GM23248 (cell line): ENCODE measurements around the gene CAMTA1. TPM values are rescaled to one million over a fixed set of nuclear protein-coding genes. Genes with fewer than 3 reads are reported as not detected.

ENCODE experiments used
- DNase-seq: peaks from one replicate; pipeline ENCODE4 v3.0.0-alpha.2; 2015
- H2AFZ ChIP-seq: fragments of 200-600 bp; sonication (generic); 2 replicates; pipeline ENCODE4 v1.6.1; 2016; ENCODE audit warnings: antibody characterized with exemption
- H3F3A ChIP-seq: fragments of 200-600 bp; sonication (generic); 2 replicates; pipeline ENCODE4 v1.6.1; 2016; ENCODE audit warnings: mild to moderate bottlenecking, antibody characterized with exemption, mixed run types; ENCODE audit not compliant: insufficient read depth
- H3K27ac ChIP-seq: fragments of 200-600 bp; sonication (generic); 2 replicates; pipeline ENCODE4 v1.5.1; 2016; ENCODE audit warnings: mild to moderate bottlenecking
- H3K27me3 ChIP-seq: fragments of 200-600 bp; sonication (generic); replicated peaks from 2 replicates; pipeline ENCODE4 v1.6.1; 2016; ENCODE audit warnings: mild to moderate bottlenecking; ENCODE audit not compliant: insufficient read depth
- H3K36me3 ChIP-seq: fragments of 200-600 bp; sonication (generic); 2 replicates; pipeline ENCODE4 v1.6.1; 2016; ENCODE audit warnings: low read depth, mild to moderate bottlenecking
- H3K4me1 ChIP-seq: fragments of 200-600 bp; sonication (generic); 2 replicates; pipeline ENCODE4 v1.6.1; 2016; ENCODE audit warnings: mild to moderate bottlenecking; ENCODE audit not compliant: insufficient read depth
- H3K4me2 ChIP-seq: fragments of 200-600 bp; sonication (generic); one replicate; pipeline ENCODE4 v1.6.1; 2016; ENCODE audit warnings: mild to moderate bottlenecking; ENCODE audit not compliant: unreplicated experiment
- H3K4me3 ChIP-seq: fragments of 200-600 bp; sonication (generic); 2 replicates; pipeline ENCODE4 v1.5.1; 2016; ENCODE audit warnings: mild to moderate bottlenecking
- H3K79me2 ChIP-seq: fragments of 200-600 bp; sonication (generic); 2 replicates; pipeline ENCODE4 v1.6.1; 2016; ENCODE audit warnings: mild to moderate bottlenecking; ENCODE audit not compliant: insufficient read depth
- H3K9ac ChIP-seq: fragments of 200-600 bp; sonication (generic); 2 replicates; pipeline ENCODE4 v1.6.1; 2016; ENCODE audit warnings: mild to moderate bottlenecking
- H3K9me2 ChIP-seq: fragments of 200-600 bp; sonication (generic); 2 replicates; pipeline ENCODE4 v1.6.1; 2016; ENCODE audit warnings: mixed run types, mild to moderate bottlenecking, moderate library complexity; ENCODE audit not compliant: insufficient read depth
- H3K9me3 ChIP-seq: fragments of 200-600 bp; sonication (generic); one replicate; pipeline ENCODE4 v1.6.1; 2017; ENCODE audit warnings: low read depth
- H4K20me1 ChIP-seq: fragments of 200-600 bp; sonication (generic); 2 replicates; pipeline ENCODE4 v1.6.0; 2016; ENCODE audit not compliant: insufficient read depth
- EZH2 ChIP-seq: fragments of 200-600 bp; sonication (generic); IDR thresholded peaks from 2 replicates; pipeline ENCODE4 v1.6.1; 2018; ENCODE audit warnings: antibody characterized with exemption, mild to moderate bottlenecking; ENCODE audit not compliant: insufficient read depth, poor library complexity, severe bottlenecking
- EZH2phosphoT487 ChIP-seq: fragments of 200-600 bp; sonication (generic); IDR thresholded peaks from 2 replicates; pipeline ENCODE4 v1.6.1; 2018; ENCODE audit warnings: antibody characterized with exemption, moderate library complexity, mild to moderate bottlenecking, low read depth; ENCODE audit not compliant: insufficient read depth
- WGBS, 2 experiments: methylation state at CpG; one replicate each; pipeline ENCODE4 v1.1.6; 2015 to 2017; ENCODE audit warnings: low lambda C conversion rate in 2 of 2, low coverage in 1 of 2; ENCODE audit errors: missing lambda C conversion rate in 2 of 2; 5-methylcytosine and 5-hydroxymethylcytosine counted together
- in situ Hi-C: fragments of 300-500 bp; cut with MboI; formaldehyde crosslinking; loops from 2 replicates; pipeline ENCODE4 v1.15.0; 2020
- polyA plus RNA-seq: library from polyadenylated mRNA; unstranded; fragments of >200 nt; fragmentation: Nextera tagmentation; extraction: Ambion mirVana; gene quantifications from 2 replicates; pipeline ENCODE4 v1.2.1, GENCODE V29; 2016
- total RNA-seq: library from RNA; depleted of rRNA; stranded (reverse); fragments of >200 nt; shearing (Covaris generic); gene quantifications from 2 replicates; pipeline ENCODE4 v1.2.3, GENCODE V29; 2014

The CAMTA1 gene
- total and polyA plus RNA-seq, 2 experiments from 2014 or later = 50.1 to 165 TPM

DNA sequence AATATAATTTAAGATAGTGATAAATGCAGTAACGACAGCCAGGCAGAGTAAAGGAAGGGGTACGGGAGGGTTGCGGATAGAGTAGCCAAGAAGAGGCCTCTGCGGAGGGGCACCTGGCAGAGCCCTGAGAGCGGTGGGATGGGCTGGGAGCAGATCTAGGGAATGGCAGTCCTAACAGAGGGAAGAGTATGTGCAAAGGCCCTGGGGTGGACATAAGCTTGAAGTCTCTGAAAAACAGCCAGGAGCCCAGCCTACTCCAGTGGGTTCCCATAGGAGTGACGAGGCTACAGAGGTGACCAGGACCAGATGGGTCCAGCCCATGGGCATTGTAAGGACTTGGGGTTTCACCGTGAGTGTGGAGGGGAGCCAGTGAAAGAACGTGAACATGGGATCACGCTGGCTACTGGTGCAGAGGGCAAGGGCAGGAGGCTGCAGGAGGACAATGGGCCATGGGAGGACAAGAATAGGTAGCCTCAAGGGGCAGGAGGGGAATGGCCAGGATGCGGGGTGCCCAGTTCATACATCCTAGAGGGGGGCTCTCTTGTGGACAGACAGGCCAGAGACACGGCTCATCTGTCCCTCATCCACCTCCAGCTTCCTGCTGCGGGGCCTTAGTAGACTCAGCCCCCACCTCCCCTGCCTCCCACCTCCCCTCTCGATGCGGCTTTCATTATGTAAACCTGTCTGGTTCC, 800.1 kb downstream of the CAMTA1 start:
- in situ Hi-C loops = no loop called here
- H3K4me2 ChIP-seq = no peak overlapping the region
- no peak overlapping the region for H3K27ac ChIP-seq

DNA sequence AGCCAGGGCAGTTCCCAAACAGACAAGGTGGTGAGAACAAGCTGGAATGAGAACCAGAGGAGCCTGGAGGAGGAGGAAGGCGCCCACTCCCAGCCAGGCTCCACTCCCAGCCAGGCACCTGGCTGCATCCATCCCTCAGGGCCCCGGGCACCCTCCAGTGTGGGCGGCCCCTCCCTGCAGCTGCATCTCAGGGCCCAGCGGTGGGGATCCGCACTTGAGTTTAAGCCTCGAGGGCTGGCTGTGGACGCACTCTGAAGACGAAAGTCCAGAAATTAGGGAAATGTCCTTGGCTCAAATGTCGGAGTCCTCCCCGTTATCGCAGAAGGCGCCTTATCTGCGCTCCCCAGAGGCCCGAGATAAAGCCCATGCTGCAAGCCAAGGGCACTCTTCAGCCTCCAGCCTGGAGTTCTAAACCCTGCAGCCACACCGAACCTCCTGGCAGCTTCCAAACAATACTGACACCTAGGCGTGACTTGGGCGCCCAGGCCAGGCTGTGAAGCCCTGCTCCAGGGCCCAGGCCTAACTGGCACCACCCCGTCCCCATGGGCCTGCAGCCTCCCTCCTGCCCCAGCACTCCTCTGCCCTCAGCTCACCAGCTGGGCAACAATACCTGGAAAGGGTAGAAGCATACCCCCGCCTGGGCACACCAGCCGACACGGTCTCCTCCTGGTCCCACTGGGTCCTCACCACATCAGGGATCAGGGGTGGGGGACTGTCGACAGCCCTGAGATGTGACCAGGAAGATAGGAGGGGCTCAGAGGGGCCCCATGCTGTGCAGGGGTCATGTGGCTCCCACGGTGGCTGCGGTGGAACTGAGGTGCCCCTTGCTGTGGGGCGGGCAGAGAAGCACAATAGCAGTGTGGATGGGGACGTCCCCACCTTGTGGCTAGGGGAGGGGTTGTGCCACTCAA, 801.0 kb downstream of the CAMTA1 start:
- Histone ChIP-seq H3K4me2 (no peak overlapping the region), H3K9me2 (no peaks in the 10 kb centered on the region), H4K20me1 (no peaks in the 10 kb centered on the region), H3K27me3 (no peaks in the 10 kb centered on the region), H3F3A (no peaks in the 10 kb centered on the region), H2AFZ (no peak overlapping the region), H3K27ac (no peak overlapping the region), H3K79me2 (no peaks in the 10 kb centered on the region), H3K9me3 (no peaks in the 10 kb centered on the region), H3K9ac (no peak overlapping the region), H3K4me1 (peaks cover 6% of the 10 kb centered on the region), H3K36me3 (no peaks in the 10 kb centered on the region), H3K4me3 (no peak overlapping the region)
- TF ChIP-seq EZH2 = no peak
- no peak for TF ChIP-seq EZH2phosphoT487
- in situ Hi-C loops = no loop called here
- 76 to 80% methylated on average over 26 of the region's 26 CpGs for WGBS, 2 experiments
- DNase-seq = no peak

More for the DNA sequence above, 800.1 kb downstream of the CAMTA1 start:
- no peak for DNase-seq
- Histone ChIP-seq H3K9me3 (no peaks in the 10 kb centered on the region), H3K4me1 (peaks cover 12% of the 10 kb centered on the region), H2AFZ (no peak overlapping the region), H3K27me3 (no peaks in the 10 kb centered on the region), H4K20me1 (no peaks in the 10 kb centered on the region), H3K79me2 (no peaks in the 10 kb centered on the region), H3K9ac (no peak overlapping the region), H3K36me3 (no peaks in the 10 kb centered on the region), H3K9me2 (no peaks in the 10 kb centered on the region), H3K4me3 (no peak overlapping the region), H3F3A (no peaks in the 10 kb centered on the region)
- TF ChIP-seq EZH2 (no peak), EZH2phosphoT487 (no peak)
- 76 to 77% methylated on average over 14 of the region's 14 CpGs for WGBS, 2 experiments

DNA sequence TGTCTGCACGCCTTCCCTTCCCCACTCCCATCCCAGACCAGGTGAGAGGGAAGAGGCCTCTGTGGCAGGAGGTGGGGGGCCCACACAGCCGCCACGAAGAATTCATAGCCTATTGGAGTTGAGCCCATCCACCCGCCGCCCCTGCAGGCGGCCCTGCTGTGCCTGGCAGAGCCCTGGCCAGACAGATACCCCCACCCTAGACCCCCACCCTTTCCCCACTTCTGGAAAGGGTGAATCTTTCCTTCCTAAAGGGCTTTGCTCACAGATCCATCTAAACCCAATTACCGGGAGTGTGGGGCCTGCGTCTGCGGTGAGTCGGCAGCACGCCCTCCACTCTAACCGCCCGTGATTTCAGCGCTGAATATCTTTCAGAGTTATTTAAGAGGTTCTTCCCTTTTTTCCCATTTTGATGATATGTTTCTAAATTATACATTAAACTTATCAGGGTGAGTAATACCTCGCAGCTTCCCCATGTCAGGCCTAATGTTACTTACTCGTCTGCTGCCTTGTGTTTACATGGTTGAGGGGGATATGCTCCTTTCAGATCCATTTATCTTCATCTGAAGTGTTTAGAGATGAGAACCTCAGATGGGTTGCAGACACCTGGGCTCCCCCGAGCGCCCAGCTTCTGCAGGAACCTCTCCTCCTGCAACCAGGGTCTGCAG, 802.0 kb downstream of the CAMTA1 start:
- H3K9me3 ChIP-seq = no peaks in the 10 kb centered on the region
- H3K27me3 ChIP-seq = no peaks in the 10 kb centered on the region
- in situ Hi-C loops = no loop called here
- H4K20me1 ChIP-seq = no peaks in the 10 kb centered on the region
- no peaks in the 10 kb centered on the region for H3K79me2 ChIP-seq
- H3F3A ChIP-seq = no peaks in the 10 kb centered on the region
- no peak overlapping the region for H3K4me3 ChIP-seq
- no peaks in the 10 kb centered on the region for H3K36me3 ChIP-seq
- WGBS, 2 experiments = 83 to 90% methylated on average over 18 of the region's 18 CpGs
- no peaks in the 10 kb centered on the region for H3K4me1 ChIP-seq
- TF ChIP-seq EZH2 (no peak), EZH2phosphoT487 (no peak)
- no peak overlapping the region for H3K27ac ChIP-seq
- H3K9ac ChIP-seq = no peak overlapping the region
- DNase-seq = no peak
- no peak overlapping the region for H3K4me2 ChIP-seq
- no peaks in the 10 kb centered on the region for H3K9me2 ChIP-seq
- no peak overlapping the region for H2AFZ ChIP-seq

DNA sequence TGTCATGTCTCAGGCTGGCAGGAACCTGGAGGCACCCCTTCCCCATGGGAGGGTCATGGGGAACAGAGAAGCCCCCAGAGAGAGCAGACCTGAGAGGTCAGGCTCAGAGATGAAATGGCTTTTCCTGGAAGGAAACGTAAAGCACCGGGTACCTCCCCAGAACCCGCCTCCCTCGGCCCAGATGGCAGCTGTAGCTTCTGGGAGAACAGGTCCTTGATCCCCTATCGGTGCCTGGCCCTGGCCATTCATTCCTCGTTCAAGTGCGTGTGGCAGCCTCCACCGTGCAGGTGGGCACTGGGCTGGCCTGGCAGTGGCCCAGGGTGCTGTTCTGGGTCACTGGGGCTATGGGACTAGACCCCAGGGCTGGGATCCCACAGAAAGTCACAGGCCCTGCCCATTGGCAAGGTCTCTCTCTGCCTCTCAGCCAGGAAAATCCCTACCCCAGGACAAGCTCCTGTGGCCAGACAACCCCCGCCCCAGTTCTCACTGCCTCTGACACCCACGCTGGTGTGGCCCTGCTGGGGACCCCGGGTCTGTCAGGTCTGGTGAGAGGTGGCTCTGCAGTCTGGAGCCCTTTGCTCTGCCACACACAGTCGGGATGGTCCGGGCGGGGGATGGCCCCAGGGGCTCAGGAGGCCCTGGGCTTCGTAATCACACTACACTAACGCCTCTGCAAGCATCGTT, 802.7 kb downstream of the CAMTA1 start:
- H3K4me3 ChIP-seq = no peak overlapping the region
- TF ChIP-seq EZH2phosphoT487 (no peak), EZH2 (no peak)
- H3K9me3 ChIP-seq = no peaks in the 10 kb centered on the region
- H3K9me2 ChIP-seq = no peaks in the 10 kb centered on the region
- WGBS, 2 experiments = 71 to 74% methylated on average over 16 to 17 of the region's 17 CpGs
- no peak overlapping the region for H3K27ac ChIP-seq
- H3K79me2 ChIP-seq = no peaks in the 10 kb centered on the region
- no peaks in the 10 kb centered on the region for H3K36me3 ChIP-seq
- no peak overlapping the region for H3K4me2 ChIP-seq
- H4K20me1 ChIP-seq = no peaks in the 10 kb centered on the region
- no peaks in the 10 kb centered on the region for H3K4me1 ChIP-seq
- no peaks in the 10 kb centered on the region for H3K27me3 ChIP-seq
- DNase-seq = no peak
- H3K9ac ChIP-seq = no peak overlapping the region
- no peaks in the 10 kb centered on the region for H3F3A ChIP-seq
- no peak overlapping the region for H2AFZ ChIP-seq
- in situ Hi-C loops = no loop called here
